Activated CD4-positive, alpha-beta T cell treated with anti-CD3 and anti-CD28 coated beads for 24 hours (primary cell): ENCODE results near the gene MAP4K4.
"Not testable (repeated sequence)": the region's sequence is repeated elsewhere in the genome, so short reads cannot be mapped to it uniquely, and the experiment has no call there.

Experiments used
- DNase-seq, 2 donors: peaks; one replicate each; pipeline ENCODE4 v3.0.0-alpha.2; 2020; ENCODE audit warnings: low read depth in 2 of 2

Gene MAP4K4

DNA sequence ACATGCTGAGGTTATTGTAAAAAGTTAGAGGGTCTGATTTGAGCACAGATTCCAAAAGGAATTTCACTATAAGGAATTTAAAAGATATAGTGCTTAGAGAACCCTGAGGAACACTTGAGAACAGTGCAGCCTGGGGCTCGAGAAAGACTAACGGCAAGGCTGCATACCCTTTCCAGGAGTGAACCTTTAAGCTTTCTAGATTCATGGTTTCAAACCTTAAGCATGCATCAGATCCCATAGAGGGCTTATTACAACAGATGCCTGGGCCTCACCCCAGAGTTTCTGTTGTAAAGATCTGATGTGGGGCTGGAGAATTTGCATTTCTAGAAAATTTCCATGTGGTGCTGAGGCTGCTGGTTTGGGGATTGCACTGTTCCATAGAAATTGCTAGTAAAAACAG is 203.7 kb downstream of the MAP4K4 start:
- DNase-seq = no peak

- DNase-seq = no peak
These were observed 204.7 kb downstream of the MAP4K4 start for GRCh38 chr2:101902169-101902568.

- DNase-seq = no peak
These were observed 207.4 kb downstream of the MAP4K4 start for GRCh38 chr2:101904916-101905315.

GRCh38 chr2:101905746-101906336 is 208.3 kb downstream of the MAP4K4 start:
- no peak for DNase-seq

GRCh38 chr2:101909760-101910159 is 212.3 kb downstream of the MAP4K4 start:
- no peak for DNase-seq

- DNase-seq = no peak
These were observed 215.0 kb downstream of the MAP4K4 start for GRCh38 chr2:101912545-101912944.

DNA sequence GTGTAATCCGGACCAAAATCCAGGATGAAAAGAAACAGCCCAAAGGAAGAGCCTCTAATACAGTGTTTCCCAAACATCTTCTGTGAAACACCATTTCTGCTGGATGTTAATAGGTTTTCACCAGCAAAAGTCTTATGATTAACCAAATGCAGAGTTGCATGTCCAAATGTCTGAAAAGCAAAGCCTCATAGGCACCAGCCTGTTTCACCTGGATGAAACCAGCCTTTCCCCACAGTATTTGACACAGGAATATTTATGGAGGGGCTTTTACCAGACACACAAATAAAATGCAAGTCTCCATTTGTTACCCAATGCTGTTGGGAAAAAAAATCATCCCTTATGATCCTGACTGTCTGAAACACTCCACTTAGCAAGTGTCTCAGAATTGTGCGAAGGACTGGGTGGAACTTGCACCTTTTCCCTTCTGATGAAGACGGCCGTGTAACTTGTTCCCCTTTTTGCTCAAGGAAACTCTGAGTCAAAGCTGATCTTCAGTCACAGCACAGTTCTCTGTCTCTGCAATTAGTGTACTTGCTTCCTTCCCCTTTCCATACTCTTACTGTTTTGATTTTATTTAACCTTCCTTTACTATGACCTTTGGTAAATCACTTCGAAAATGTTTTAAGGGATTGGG is 223.9 kb downstream of the MAP4K4 start:
- no peak for DNase-seq

DNA sequence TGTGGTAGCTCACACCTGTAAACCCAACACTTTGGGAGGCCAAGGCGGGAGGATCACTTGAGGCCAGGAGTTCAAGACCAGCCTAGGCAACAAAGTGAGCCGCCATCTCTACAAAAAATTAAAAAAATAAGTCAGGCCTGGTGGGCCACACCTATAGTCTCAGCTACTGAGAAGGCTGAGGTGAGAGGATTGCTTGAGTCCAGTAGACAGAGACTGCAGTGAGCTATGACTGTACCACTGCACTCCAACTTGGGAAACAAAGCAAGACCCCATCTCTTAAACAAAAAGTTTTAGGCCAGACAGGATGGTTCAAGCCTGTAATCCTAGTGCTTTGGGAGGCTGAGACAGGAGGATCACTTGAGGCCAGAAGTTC is 224.4 kb downstream of the MAP4K4 start:
- DNase-seq = no peak

DNA sequence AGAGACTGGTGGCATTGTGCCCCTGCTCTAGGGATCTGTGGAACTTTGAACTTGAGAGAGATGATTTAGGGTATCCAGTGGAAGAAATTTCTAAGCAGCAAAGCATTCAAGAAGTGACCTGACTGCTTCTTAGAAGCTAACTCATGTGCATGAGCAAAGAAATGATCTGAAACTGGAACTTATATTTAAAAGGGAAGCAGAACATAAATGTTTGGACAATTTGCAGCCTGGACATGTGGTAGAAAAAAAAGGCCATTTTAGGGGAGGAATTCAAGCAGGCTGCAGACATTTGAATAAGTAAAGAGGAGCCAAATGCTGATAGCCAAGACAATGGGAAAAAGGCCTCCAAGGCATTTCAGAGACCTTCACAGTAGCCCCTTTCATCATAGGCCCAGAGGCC is 226.8 kb downstream of the MAP4K4 start:
- not testable (repeated sequence) for DNase-seq

- no peak for DNase-seq
These were observed 232.5 kb downstream of the MAP4K4 start for GRCh38 chr2:101930019-101930418.

GRCh38 chr2:101930847-101931246 is 233.3 kb downstream of the MAP4K4 start:
- no peak for DNase-seq

DNA sequence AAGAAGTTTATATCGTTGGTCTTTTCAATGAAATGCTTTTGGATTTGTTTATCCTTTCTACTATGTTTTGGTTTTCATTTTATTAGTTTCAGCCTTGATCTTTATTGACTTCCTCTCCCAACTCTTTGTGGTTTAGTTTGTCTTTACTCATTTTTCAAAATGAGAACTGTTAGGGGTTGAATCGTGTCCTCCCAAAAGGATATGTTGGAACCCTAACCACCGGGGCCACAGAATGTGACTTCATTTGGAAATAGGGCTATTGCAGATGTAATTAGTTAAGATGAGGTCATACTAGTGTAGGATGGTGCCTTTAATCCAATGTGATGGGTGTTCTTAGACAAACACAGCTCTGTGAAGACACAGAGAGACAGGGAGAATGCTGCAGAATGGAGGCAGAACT is 233.9 kb downstream of the MAP4K4 start:
- DNase-seq = no peak

- not testable (repeated sequence) for DNase-seq
These were observed 238.3 kb downstream of the MAP4K4 start for GRCh38 chr2:101935764-101936163.

DNA sequence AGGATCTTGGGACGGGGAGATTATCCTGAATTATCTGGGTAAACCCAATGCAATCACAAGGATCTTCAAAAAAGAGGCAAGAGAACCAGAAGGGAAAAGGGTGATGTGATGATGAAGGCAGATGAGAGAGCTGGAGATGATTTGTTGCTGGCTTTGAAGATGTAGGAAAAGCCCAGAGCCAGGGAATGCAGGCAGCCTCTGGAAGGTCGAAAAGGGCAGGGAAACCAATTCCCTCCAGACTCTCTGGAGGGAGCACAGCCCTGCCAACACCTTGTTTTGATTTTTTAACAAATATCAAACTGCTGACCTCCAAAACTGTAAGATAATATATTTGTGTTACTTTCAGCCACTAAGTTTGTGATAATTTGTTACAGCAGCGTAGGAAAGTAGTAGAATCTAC is 245.3 kb downstream of the MAP4K4 start:
- DNase-seq = no peak
